ENCODE measurements around the gene C11orf52. TPM values are rescaled to one million over a fixed set of nuclear protein-coding genes. Genes with fewer than 3 reads are reported as not detected.
A peak's percentile ranks its signal among the peaks of the same experiment; 100 is the strongest.

The C11orf52 gene, protein sequence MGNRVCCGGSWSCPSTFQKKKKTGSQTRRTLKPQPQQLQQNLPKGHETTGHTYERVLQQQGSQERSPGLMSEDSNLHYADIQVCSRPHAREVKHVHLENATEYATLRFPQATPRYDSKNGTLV
- polyA plus RNA-seq (2013) = 7.1 and 7.4 TPM in 2 replicates

DNA sequence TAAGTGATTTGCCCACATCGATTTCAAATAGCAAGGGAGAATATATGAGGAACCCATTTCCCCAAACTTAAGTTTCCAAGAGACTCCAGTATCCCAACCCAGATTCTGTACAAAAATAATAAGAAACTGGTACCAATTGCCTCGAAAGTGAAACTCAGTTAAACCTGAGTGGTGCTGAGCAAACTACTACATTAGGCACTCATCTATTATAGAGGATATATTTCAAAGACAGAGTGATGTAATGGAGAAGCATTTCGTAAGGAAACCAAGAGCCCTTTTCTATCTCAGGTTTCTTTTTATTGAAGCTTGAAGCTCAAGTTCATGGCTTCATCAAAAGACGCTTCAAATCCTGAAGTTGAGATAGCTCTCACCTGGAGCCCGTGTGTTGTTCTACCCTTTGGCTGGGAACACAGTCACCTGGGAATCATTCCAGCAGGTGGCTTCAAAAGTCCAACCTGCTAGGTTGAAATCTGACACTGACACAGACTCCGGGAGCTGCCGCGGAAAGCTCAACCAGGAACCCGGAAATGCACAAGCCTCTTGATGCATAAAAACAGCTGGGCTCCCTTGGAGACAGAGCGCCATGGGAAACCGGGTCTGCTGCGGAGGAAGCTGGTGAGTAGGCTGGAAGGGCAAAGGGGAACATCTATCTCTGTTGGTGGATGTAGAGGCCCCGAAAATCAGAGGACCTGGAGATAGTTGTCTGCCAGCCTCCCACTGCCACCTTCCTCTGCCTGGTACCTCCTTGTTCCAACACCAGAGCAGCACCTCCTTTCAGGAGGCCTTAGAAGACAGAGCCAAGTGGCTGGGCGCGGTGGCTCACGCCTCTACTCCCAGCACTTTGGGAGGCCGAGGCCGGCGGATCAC, at the start of gene C11orf52:
C11orf52 (plus strand) TSS at position 524 of the 867 bp plus-strand sequence; CDS start at position 584, 60 bp downstream.
- H3K9ac ChIP-seq (ENCODE audit: low read length) = peak within 1 kb of the TSS; percentile 13
- H3K27me3 ChIP-seq (ENCODE audit: insufficient read depth, low read length) = no peaks in the 10 kb centered on the region
- peak; percentile 96 for DNase-seq
- no CpG with 5 or more reads among the region's 19 CpGs for WGBS (ENCODE audit: extremely low coverage, insufficient coverage, insufficient read length)
- H2BK5ac ChIP-seq (ENCODE audit: low read depth, low read length, poor library complexity) = peak within 1 kb of the TSS; percentile 77
- peak within 1 kb of the TSS; percentile 100 for H4K8ac ChIP-seq (ENCODE audit: low read depth, low read length)
- H3K79me2 ChIP-seq (ENCODE audit: control insufficient read depth, insufficient read depth, low read length, poor library complexity) = peaks cover 2% of the 10 kb centered on the region
- peak within 1 kb of the TSS; percentile 61 for H3K4me2 ChIP-seq (ENCODE audit: low read length)
- peak within 1 kb of the TSS; percentile 99 for H2AK5ac ChIP-seq (ENCODE audit: low read length)
- peak within 1 kb of the TSS; percentile 33 for H3K27ac ChIP-seq (ENCODE audit: low read depth, low read length)
- H3K79me1 ChIP-seq (ENCODE audit: low read length) = peaks cover 5% of the 10 kb centered on the region
- peak within 1 kb of the TSS; percentile 96 for H4K12ac ChIP-seq (ENCODE audit: low read depth, low read length)
- H3K23ac ChIP-seq (ENCODE audit: low read length) = no peak within 1 kb of the TSS
- peak within 1 kb of the TSS; percentile 98 for H2AFZ ChIP-seq (ENCODE audit: insufficient read depth, low read length, poor library complexity)
- H3K4ac ChIP-seq (ENCODE audit: low read depth, low read length) = peak within 1 kb of the TSS; percentile 89
- H3K9me3 ChIP-seq (ENCODE audit: insufficient read depth, low read depth, low read length) = no peaks in the 10 kb centered on the region
- H2BK120ac ChIP-seq (ENCODE audit: insufficient read depth, low read length, poor library complexity) = peak within 1 kb of the TSS; percentile 82
- H3K14ac ChIP-seq (ENCODE audit: low read length) = peak within 1 kb of the TSS; percentile 96
- H3K4me1 ChIP-seq (ENCODE audit: control insufficient read depth in 1 of 2, insufficient read depth in 2 of 2, low read length in 2 of 2) = peaks cover 6 to 7% of the 10 kb centered on the region in 2 experiments
- no peak within 1 kb of the TSS for H3K4me3 ChIP-seq (ENCODE audit: low read depth, low read length)
- no peaks in the 10 kb centered on the region for H3K36me3 ChIP-seq (ENCODE audit: control insufficient read depth in 1 of 2, insufficient read depth in 2 of 2, low read length in 2 of 2)
- peak within 1 kb of the TSS; percentile 87 for H2BK12ac ChIP-seq (ENCODE audit: low read length)
- peak within 1 kb of the TSS; percentile 97 for H4K91ac ChIP-seq (ENCODE audit: low read depth, low read length)
- H3K18ac ChIP-seq (ENCODE audit: low read length) = peak within 1 kb of the TSS; percentile 95

DNA sequence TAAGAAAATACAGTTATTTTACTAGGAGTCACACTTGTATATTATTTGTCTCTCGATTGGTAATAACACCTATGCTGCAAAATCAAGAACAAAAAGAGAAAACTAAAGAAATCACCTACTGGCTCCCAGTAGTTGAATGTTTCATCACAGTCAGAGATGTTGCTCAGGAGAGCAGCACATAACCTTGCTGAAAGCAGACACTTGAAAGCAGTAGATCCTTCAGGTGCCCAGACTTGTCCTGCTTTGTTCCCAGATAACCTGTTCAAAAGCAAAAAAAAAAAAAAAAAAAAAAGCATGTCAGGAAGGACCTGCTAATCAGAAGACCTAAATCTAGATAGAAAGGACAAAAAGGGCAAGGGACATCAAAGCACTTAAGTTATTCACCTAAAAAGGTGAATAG, 48.6 kb upstream of the C11orf52 start:
- H2BK5ac ChIP-seq (ENCODE audit: low read depth, low read length, poor library complexity) = no peak overlapping the region
- WGBS (ENCODE audit: extremely low coverage, insufficient coverage, insufficient read length) = no CpG with 5 or more reads among the region's 1 CpG
- no peak overlapping the region for H2AK5ac ChIP-seq (ENCODE audit: low read length)
- H3K27ac ChIP-seq (ENCODE audit: low read depth, low read length) = no peak overlapping the region
- no peak overlapping the region for H2AFZ ChIP-seq (ENCODE audit: insufficient read depth, low read length, poor library complexity)
- no peak overlapping the region for H4K91ac ChIP-seq (ENCODE audit: low read depth, low read length)
- no peak overlapping the region for H2BK12ac ChIP-seq (ENCODE audit: low read length)
- H3K9ac ChIP-seq (ENCODE audit: low read length) = no peak overlapping the region
- H3K18ac ChIP-seq (ENCODE audit: low read length) = no peak overlapping the region
- peaks cover 4% of the 10 kb centered on the region for H3K79me2 ChIP-seq (ENCODE audit: control insufficient read depth, insufficient read depth, low read length, poor library complexity)
- DNase-seq = no peak
- no peak overlapping the region for H3K23ac ChIP-seq (ENCODE audit: low read length)
- no peak overlapping the region for H3K14ac ChIP-seq (ENCODE audit: low read length)
- peaks cover 5 to 6% of the 10 kb centered on the region in 2 experiments for H3K36me3 ChIP-seq (ENCODE audit: control insufficient read depth in 1 of 2, insufficient read depth in 2 of 2, low read length in 2 of 2)
- no peaks in the 10 kb centered on the region for H3K4me1 ChIP-seq (ENCODE audit: control insufficient read depth in 1 of 2, insufficient read depth in 2 of 2, low read length in 2 of 2)
- H3K27me3 ChIP-seq (ENCODE audit: insufficient read depth, low read length) = no peaks in the 10 kb centered on the region
- no peak overlapping the region for H3K4me2 ChIP-seq (ENCODE audit: low read length)
- H3K79me1 ChIP-seq (ENCODE audit: low read length) = peaks cover 8% of the 10 kb centered on the region
- no peak overlapping the region for H4K8ac ChIP-seq (ENCODE audit: low read depth, low read length)
- H3K4ac ChIP-seq (ENCODE audit: low read depth, low read length) = no peak overlapping the region
- no peaks in the 10 kb centered on the region for H3K9me3 ChIP-seq (ENCODE audit: insufficient read depth, low read depth, low read length)
- H3K4me3 ChIP-seq (ENCODE audit: low read depth, low read length) = no peak overlapping the region
- no peak overlapping the region for H2BK120ac ChIP-seq (ENCODE audit: insufficient read depth, low read length, poor library complexity)
- H4K12ac ChIP-seq (ENCODE audit: low read depth, low read length) = no peak overlapping the region

DNA sequence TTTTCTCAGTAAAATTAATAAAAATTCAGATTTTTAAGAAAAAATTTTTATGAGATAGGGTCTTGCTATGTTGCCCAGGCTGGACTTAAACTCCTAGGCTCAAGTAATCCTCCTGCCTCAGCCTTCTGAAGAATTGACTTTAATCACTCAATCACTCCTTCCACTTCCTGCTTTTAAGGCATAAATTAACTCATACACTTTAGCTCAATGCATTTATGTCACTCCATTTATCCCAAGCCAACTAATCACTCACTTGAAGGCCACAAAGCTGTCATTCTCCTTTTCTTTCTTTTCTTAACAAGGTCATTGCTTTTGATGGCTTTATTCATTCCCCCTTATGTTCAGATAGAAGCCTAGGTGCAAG, 48.2 kb upstream of the C11orf52 start:
- Histone ChIP-seq H2BK12ac (ENCODE audit: low read length) (no peak overlapping the region), H4K91ac (ENCODE audit: low read depth, low read length) (no peak overlapping the region), H3K23ac (ENCODE audit: low read length) (no peak overlapping the region), H3K27me3 (ENCODE audit: insufficient read depth, low read length) (no peaks in the 10 kb centered on the region), H3K79me1 (ENCODE audit: low read length) (peaks cover 8% of the 10 kb centered on the region), H2BK5ac (ENCODE audit: low read depth, low read length, poor library complexity) (no peak overlapping the region), H3K36me3 (ENCODE audit: control insufficient read depth in 1 of 2, insufficient read depth in 2 of 2, low read length in 2 of 2) (peaks cover 5 to 6% of the 10 kb centered on the region in 2 experiments), H3K27ac (ENCODE audit: low read depth, low read length) (peak overlapping the region; percentile 84), H3K9ac (ENCODE audit: low read length) (peak overlapping the region; percentile 70), H3K18ac (ENCODE audit: low read length) (no peak overlapping the region), H4K12ac (ENCODE audit: low read depth, low read length) (no peak overlapping the region), H2AFZ (ENCODE audit: insufficient read depth, low read length, poor library complexity) (peak overlapping the region; percentile 55), H3K4me2 (ENCODE audit: low read length) (peak overlapping the region; percentile 65), H3K9me3 (ENCODE audit: insufficient read depth, low read depth, low read length) (no peaks in the 10 kb centered on the region), H2AK5ac (ENCODE audit: low read length) (no peak overlapping the region), H3K4ac (ENCODE audit: low read depth, low read length) (no peak overlapping the region), H3K4me1 (ENCODE audit: control insufficient read depth in 1 of 2, insufficient read depth in 2 of 2, low read length in 2 of 2) (no peaks in the 10 kb centered on the region), H3K14ac (ENCODE audit: low read length) (peak overlapping the region; percentile 99), H4K8ac (ENCODE audit: low read depth, low read length) (no peak overlapping the region), H3K4me3 (ENCODE audit: low read depth, low read length) (peak overlapping the region; percentile 96), H3K79me2 (ENCODE audit: control insufficient read depth, insufficient read depth, low read length, poor library complexity) (peaks cover 4% of the 10 kb centered on the region), H2BK120ac (ENCODE audit: insufficient read depth, low read length, poor library complexity) (no peak overlapping the region)
- DNase-seq = no peak

DNA sequence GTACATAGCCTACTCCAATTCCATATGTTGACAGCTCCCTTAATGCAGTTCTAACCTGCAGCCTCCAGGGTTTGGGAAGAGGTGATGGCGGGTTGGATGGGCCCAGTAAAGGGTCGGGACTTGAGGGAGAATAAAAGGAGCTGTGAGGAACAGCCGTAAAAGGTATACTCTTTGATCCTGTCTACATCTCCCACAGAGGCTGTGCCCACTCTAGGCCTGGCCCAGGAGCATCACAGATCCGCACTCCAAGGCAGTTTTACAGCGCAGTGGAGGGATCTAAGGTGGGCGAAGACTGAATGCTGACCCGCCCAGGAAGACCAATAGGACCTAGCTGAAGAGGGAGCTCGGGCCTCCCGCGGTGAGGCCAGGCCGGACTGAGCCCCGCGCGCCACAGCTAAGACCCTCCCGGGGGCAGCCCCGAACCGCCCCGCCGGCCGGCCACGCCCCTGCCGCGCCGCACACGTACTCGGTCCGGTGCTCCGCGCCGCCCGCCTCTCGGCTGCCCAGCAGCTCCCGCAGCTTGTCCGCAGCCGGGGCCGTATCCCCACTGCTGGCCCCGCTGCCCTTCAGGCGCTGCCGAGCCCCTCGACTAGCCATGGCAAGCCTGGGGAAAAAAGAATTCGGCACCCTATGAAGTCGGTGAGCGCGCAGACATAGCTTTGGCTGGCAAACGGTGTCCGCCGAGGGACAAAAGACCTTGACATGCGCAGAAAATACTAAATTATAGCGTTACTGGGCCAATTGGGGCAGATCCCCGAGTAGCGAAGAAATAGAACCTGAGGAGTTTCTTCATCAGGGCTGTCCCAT, 47.6 kb upstream of the C11orf52 start, which contains the start of gene ALG9:
ALG9 (minus strand) TSS at position 696 of the 807 bp plus-strand sequence; CDS start at position 597, 99 bp downstream.
- DNase-seq = peak; percentile 50 to 87
- Histone ChIP-seq H3K23ac (ENCODE audit: low read length) (no peak within 1 kb of the TSS), H3K4me2 (ENCODE audit: low read length) (peak within 1 kb of the TSS; percentile 65), H4K91ac (ENCODE audit: low read depth, low read length) (peak within 1 kb of the TSS; percentile 99), H3K4ac (ENCODE audit: low read depth, low read length) (peak within 1 kb of the TSS; percentile 87), H4K12ac (ENCODE audit: low read depth, low read length) (peak within 1 kb of the TSS; percentile 95), H3K9ac (ENCODE audit: low read length) (peak within 1 kb of the TSS; percentile 70), H3K79me2 (ENCODE audit: control insufficient read depth, insufficient read depth, low read length, poor library complexity) (peaks cover 4% of the 10 kb centered on the region), H3K36me3 (ENCODE audit: control insufficient read depth in 1 of 2, insufficient read depth in 2 of 2, low read length in 2 of 2) (peaks cover 3 to 5% of the 10 kb centered on the region in 2 experiments), H4K8ac (ENCODE audit: low read depth, low read length) (peak within 1 kb of the TSS; percentile 99), H3K27ac (ENCODE audit: low read depth, low read length) (peak within 1 kb of the TSS; percentile 84), H2BK12ac (ENCODE audit: low read length) (peak within 1 kb of the TSS; percentile 83), H3K79me1 (ENCODE audit: low read length) (peaks cover 8% of the 10 kb centered on the region), H2AFZ (ENCODE audit: insufficient read depth, low read length, poor library complexity) (peak within 1 kb of the TSS; percentile 55), H3K27me3 (ENCODE audit: insufficient read depth, low read length) (no peaks in the 10 kb centered on the region), H3K4me1 (ENCODE audit: control insufficient read depth in 1 of 2, insufficient read depth in 2 of 2, low read length in 2 of 2) (no peaks in the 10 kb centered on the region), H3K14ac (ENCODE audit: low read length) (peak within 1 kb of the TSS; percentile 99), H3K9me3 (ENCODE audit: insufficient read depth, low read depth, low read length) (no peaks in the 10 kb centered on the region), H3K4me3 (ENCODE audit: low read depth, low read length) (peak within 1 kb of the TSS; percentile 96), H2BK5ac (ENCODE audit: low read depth, low read length, poor library complexity) (peak within 1 kb of the TSS; percentile 86), H2AK5ac (ENCODE audit: low read length) (no peak within 1 kb of the TSS), H3K18ac (ENCODE audit: low read length) (peak within 1 kb of the TSS; percentile 98), H2BK120ac (ENCODE audit: insufficient read depth, low read length, poor library complexity) (peak within 1 kb of the TSS; percentile 91)
- no CpG with 5 or more reads among the region's 51 CpGs for WGBS (ENCODE audit: extremely low coverage, insufficient coverage, insufficient read length)

Measured in trophoblast cell (in vitro differentiated cells and primary cell).